GDM1 (cell line): Measurements from ENCODE around the gene TMCC2.
A peak's percentile ranks its signal among the peaks of the same experiment; 100 is the strongest.
"Not testable (repeated sequence)": the region's sequence is repeated elsewhere in the genome, so short reads cannot be mapped to it uniquely, and the experiment has no call there.

Experiments used
- DNase-seq: peaks from one replicate; lab custom pipeline; 2025; lab: John Stamatoyannopoulos, UW

TMCC2 gene

DNA sequence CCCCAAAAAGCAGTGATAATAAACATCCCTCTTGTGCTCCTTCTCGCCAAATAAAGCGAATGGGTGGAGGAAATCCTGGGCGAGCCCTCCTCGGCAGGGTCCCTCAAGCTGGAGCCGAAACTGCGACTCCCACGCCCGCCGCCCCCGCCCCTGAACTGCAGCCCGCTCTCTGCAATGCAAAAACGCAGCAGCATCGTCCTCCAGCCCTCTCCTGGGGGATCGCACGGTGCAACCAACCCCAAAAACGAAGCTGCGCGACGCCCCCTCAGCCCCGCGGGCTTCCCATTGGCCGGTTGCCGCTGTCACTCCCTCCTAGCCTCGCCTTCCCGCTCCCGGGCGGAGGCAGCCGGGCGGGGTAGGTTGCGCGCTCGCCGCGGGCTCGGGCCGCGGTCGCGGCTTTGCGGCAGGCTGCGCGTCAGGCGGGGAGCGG is at the start of gene TMCC2:
TMCC2 (plus strand) TSS at position 363 of the 430 bp plus-strand sequence. CDS start 619 bp downstream, outside the sequence.
- peak; percentile 82 for DNase-seq

DNA sequence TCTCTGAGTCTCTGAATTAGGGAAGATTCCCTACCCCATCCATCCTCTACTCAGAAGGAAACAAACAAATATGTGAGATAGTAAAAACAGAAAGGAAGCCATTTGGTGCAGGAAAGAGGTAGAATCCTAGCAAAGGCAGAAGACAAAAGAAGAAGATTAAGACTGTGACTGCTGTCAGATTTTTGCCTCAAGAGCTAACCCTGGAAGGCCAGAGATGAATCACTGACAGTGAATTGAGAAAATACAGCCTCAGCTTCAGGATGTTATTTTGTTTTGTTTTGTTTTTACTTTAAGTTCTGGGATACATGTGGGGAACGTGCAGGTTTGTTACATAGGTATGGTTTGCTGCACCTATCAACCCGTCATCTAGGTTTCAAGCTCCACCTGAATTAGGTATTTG is 47.9 kb upstream of the TMCC2 start:
- DNase-seq: no peak

DNA sequence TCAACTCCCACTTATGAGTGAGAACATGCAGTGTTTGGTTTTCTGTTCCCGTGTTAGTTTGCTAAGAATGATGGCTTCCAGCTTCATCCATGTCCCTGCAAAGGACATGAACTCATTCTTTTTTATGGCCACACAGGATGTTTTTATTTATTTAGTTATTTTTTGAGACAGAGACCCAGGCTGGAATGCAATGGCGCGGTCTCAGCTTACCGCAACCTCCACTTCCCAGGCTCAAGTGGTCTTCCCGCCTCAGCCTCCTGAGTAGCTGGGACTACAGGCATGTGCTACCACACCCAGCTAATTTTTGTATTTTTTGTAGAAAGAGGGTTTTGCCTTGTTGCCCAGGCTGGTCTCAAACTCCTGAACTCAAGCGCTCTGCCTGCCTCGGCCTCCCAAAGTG is 47.4 kb upstream of the TMCC2 start:
- DNase-seq: not testable (repeated sequence)

GRCh38 chr1:205182930-205183329 is 44.8 kb upstream of the TMCC2 start:
- DNase-seq: no peak

DNA sequence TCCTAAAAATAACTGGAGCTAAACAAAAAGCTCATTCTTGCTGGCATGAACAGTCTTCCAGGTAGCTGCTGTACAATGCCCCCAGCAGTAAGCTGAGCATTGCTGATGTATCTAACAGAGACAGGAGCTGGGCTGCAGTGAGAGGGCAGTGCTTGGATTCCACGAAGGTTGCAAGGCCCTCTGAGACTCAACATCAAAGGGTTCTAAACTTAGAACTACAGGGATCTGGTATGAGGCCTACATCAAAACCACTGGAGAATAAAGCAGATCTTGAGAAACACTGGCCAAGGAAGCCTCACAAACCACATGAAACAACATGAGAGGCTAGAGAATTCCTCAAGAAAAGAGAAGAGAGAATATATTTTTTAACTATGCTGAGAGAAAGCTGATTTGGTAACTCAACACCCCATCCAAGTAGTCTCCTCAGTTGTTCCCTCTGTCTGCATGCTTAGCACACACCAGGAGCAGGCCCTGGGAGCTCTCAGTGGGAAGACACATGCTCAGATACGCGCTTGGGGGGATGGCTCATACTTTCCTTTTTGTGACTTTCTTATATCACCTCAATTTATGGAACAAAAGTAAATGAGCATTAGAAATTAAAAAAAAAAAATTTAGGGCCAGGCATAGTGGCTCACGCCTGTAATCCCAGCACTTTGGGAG is 43.9 kb upstream of the TMCC2 start:
- no peak for DNase-seq

DNA sequence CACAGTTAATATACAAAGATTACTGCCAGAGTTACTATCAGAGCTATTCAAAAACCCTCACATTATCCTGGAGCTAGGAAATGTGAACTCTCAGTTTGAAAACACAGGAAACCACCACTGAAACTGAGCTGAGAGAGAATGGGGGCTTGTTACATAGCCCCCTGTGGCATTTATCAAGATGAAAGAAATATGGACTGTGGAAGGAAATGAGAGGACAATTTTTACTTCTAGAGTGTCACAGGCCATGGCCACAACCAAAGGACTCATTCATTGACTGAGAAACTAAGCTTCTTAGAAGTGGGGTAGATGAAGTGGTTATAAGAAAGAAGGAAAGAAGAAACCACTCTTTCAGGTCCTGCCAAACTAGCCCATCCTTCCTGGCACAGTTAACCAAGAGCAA is 41.6 kb upstream of the TMCC2 start:
- no peak for DNase-seq

- no peak for DNase-seq
Observed at GRCh38 chr1:205187420-205187819, 40.3 kb upstream of the TMCC2 start.

DNA sequence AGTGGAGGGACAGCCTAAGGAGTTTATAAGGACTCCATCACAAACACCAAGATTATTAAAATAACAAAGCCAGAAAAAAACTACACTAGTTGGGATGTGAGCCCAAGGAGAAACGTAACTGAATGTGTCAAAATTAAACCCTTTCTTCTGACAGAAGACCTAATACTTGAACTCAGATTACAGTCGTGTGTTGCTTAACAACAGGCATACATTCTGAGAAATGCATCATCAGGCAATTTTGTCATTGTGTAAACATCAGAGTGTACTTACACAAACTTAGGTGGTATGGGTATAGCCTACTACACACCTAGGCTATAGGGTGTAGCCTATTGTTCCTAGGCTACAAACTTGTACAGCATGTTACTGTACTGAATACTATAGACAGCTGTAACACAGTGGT is 39.6 kb upstream of the TMCC2 start:
- no peak for DNase-seq

DNA sequence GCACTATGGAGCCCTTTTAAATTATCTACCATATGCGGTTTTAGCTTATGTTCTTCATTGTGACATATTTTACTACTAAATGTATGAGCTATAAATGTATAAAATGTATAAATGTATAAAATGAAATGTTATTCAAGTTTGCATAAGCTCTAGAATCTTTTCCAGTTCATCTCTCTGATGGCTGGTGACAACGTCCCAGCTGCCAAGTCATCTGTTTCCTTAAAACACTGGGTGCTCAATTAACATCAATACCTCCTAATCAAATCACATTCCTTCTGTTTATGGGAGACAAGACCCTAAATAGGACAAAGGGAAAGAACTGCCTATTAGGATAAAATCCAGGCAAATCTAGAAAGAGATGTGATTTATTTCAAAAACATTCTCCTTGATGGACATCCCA is 39.1 kb upstream of the TMCC2 start:
- no peak for DNase-seq

GRCh38 chr1:205189131-205189530 is 38.6 kb upstream of the TMCC2 start:
- DNase-seq: no peak

- no peak for DNase-seq
Observed at GRCh38 chr1:205190845-205191577, 36.7 kb upstream of the TMCC2 start.

DNA sequence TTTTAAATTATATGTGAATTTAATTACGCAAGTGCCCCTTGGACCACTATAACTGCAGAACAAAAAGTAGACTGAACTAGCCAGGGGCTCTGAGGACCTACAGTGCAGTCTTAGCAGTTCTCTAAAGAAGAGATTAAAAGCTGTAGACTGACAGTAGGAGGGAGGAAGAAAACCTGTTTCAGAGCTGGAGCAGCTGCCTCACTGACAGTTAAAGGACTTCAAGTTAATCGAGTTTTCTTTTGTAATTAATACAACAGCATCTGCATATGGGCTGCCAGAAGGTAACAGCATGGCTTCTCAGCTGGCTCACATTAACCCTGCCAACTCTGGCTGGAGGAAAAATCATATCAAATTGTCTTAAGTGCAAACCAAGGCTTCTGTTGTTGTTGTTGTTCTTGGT is 36.1 kb upstream of the TMCC2 start:
- no peak for DNase-seq

GRCh38 chr1:205192287-205192686 is 35.5 kb upstream of the TMCC2 start:
- DNase-seq: no peak

- DNase-seq: no peak
Observed at GRCh38 chr1:205199090-205199930, 28.4 kb upstream of the TMCC2 start.

GRCh38 chr1:205199931-205200299 is 27.8 kb upstream of the TMCC2 start:
- no peak for DNase-seq

GRCh38 chr1:205204552-205204951 is 23.2 kb upstream of the TMCC2 start:
- DNase-seq: no peak

DNA sequence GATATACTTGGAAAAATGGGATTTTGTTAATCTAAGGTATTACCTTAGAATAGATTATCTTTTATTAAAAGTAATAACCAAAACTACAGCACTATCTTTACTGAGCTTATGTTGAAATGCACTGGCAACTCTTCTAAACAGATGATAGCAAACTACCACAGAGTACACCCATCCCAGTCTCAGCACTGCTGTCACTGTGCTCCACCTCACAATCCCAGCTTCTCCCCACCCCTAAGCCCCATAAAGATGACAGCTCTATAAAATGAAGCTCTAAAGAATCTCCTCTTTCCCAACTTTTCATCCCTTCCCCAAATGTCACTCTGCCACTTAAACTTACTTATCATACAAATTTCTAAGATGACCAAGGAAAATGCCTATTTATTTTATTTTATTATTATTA is 22.7 kb upstream of the TMCC2 start:
- DNase-seq: no peak

DNA sequence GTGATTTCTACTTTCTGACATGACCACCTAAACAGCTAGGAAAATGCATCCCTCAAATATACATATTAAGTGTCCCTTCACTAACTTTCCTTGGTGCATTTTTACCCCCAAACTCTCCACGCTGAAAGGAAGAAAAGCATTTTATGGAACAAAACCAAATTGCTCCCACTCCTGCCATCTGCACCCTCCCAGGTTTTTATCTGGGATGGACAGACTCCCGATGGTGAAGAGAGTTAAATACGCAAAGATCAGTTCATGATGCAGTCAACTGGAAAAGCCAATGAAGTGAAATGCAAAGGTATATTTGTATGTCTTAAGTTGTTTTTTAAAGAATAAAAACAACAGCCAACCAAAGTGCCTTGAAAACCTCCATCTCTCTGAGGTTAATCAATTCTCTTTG is 18.9 kb upstream of the TMCC2 start:
- no peak for DNase-seq

GRCh38 chr1:205210756-205211168 is 17.0 kb upstream of the TMCC2 start:
- DNase-seq: no peak

DNA sequence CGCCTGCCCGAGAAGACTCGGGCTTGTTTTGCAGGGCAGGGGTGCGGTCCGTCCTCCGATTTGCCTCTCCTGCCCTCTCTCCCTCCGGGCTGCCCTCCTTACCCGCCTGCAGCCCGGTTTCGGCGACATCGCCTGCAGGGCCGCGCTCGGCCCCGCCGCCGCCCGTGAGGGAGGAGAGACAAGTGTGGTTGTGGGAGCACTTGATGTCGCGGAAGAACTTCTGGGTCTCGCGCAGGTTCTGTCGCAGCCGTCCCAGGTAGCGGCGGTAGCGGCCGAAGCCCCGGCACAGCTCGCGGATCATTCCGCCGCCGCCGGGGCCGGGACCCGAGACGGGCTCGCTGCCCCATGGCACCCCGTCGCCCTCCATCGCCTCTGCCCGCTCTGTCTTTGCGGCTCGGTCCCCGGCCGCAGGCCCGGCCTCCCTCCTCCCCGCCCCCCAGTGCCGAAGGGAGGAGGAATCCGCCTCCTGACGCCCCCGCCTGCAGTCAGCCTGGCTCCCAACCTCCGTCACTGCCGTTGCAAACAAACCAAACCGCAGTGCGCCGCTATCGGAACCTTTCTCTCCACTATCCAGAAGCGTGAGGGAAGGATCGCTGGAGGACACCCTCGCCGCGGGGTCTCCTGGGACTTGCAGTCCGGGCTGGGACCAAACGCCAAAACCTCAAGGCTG is 16.4 kb upstream of the TMCC2 start, which contains the start of gene DSTYK:
DSTYK (minus strand) TSS at position 534 of the 670 bp plus-strand sequence; CDS start at position 367, 167 bp downstream.
- DNase-seq: peak; percentile 90

- peak; percentile 38 for DNase-seq
Observed at GRCh38 chr1:205211839-205212536, 15.8 kb upstream of the TMCC2 start.
